Cardiac septum (tissue), 1 donor: Measurements from ENCODE around the gene EARS2. TPM values are rescaled to one million over a fixed set of nuclear protein-coding genes. Genes with fewer than 3 reads are reported as not detected.
"Not testable (repeated sequence)": the region's sequence is repeated elsewhere in the genome, so short reads cannot be mapped to it uniquely, and the experiment has no call there.

Experiments used
- DNase-seq: peaks from one replicate; pipeline ENCODE4 v3.0.0-alpha.2; 2020; ENCODE audit warnings: low spot score
- intact Hi-C: fragments of 100-400 bp; cut with DNase I; formaldehyde crosslinking; loops from one replicate; pipeline ENCODE4 v1.14.0; 2022
- total RNA-seq: library from RNA; stranded (reverse); fragmentation: NEBNext Ultra II Directional; extraction: Animal tissue kit (Norgen Biotek cat#: 25700); gene quantifications from one replicate; pipeline ENCODE4 v1.2.1, GENCODE V29; 2021
- donor health status: DM: no; HTN: no; CAD: no.

Gene EARS2
- total RNA-seq, 1 donor from 2014 or later = 16.4 TPM

DNA sequence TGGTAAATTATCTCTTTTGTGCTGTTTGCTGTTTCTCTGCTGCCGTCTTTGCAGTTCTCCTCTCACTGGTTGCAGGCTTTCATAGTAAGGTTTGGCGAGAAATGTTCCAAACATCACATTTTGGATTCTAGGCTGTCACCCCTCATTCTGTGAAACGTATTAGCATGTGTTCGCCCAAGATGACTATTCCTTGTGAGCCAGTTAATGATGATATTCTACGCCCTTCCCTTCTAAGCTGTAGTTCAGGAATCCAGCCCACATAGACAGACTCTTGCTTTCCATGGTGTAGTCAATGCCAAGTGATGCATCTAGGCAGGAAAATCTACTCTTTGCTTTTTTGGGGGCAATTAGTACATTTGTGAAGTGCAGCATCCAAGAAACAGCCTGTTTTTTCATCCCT lies 14.7 kb upstream of the EARS2 start:
- DNase-seq = no peak
- intact Hi-C loops = no loop called here

DNA sequence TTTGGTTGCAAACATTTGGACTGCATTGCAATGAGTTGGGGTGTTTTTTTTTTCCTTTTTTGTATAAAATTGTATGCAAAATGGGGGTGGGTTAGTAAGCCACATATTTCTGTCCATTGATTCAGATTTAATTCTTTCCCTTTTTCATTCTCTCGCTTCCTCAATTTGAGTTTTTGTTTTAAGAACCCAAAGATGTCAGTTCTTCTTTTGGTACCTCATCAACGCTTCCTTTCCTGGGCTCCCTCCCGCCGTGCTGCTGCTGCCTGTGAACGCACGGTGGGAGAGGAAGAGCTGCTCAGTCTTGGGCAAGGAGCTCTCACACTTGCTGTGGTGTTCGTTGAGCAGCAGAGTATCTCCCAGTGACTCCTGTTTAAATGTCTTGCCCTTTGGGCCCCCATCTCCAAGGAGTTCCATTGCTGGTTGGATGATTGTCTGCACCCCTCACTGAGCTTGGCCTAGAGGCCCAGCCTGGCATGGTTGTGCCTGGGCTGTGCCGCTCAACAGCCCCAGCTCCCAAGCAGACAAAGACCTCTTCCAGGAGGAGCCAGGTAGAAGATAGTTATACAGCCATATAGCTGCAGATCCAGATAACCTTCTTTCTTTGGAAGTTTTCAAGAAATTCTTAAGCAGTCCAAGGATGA lies 14.0 kb upstream of the EARS2 start:
- DNase-seq = no peak
- intact Hi-C loops = no loop called here

DNA sequence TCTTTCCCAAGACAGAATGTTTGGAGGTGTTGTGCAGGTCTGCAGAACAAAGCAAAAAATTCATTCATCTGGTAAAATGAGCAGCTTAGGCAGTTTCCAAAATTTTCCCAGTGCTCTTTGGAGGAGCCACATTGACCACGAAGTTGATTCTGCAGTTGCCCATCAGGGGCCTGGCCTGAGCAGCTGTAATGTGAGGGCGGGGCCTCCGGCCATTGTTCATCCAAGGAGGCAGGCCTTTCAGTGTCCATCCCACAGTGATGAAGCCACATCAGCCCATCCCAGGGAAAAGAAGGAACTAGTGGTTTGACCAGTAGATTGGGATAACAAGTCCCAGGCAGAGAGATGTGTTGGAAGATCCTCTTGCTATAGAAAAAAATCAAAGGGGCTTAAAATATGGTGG lies 10.5 kb upstream of the EARS2 start:
- no peak for DNase-seq
- intact Hi-C loops = no loop called here

DNA sequence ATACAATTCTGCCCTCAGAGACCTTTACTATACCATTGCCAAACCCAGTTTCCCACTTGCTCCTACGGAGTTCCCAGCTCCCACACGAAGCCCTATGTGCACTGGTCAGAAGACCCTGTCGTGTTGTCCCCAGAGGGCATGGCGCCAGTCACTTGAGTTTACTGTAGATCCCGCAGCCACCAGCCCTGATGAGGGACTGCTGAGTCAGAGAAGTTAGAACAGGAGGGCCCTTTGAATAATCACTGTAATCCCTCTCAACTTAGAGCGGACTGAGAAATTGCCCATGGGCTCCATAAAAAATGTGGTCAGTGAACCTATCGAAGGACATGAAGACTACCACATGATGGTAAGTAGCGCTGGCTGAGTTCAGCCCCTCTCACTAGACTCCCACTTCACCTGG lies 9.6 kb upstream of the EARS2 start:
- intact Hi-C loops = no loop called here
- no peak for DNase-seq

DNA sequence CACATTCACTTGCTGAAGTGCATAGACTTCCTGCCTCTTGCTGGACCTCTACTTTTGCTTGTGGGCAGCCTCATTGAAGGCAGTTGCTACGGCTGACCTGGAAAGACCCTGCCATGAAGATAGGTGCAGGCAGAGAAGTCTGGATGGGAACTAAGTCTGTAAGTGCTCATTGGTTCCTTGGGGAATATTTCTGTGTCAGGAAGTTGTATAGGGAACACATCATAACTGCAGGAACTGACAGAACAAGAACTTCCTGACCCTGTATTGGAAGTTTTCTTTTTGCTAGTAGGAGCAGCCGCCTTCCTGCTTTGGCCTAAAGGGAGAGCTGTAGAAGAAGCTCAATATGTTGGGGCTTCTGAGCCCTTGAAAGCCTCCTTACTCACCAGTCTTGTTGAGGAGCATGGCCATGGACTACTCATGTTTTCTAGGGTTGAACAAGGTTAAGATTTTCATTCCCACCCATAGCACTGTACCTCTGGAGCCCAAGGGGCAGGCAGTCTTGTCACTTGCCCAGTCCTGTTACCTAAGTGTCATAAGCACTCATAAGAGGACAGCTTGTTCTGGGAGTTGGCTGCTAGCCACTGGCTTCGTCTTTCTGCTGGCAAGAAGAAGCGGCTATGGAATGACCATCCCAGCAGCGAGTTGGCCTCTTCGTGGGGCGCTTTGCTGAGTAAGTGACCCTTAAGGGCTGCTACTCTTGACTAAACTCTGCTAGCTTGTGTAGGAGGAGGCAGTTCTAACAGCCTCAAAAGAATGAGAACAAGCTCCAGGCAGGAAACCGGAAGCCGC lies 7.6 kb upstream of the EARS2 start:
- intact Hi-C loops = no loop called here
- DNase-seq = no peak

DNA sequence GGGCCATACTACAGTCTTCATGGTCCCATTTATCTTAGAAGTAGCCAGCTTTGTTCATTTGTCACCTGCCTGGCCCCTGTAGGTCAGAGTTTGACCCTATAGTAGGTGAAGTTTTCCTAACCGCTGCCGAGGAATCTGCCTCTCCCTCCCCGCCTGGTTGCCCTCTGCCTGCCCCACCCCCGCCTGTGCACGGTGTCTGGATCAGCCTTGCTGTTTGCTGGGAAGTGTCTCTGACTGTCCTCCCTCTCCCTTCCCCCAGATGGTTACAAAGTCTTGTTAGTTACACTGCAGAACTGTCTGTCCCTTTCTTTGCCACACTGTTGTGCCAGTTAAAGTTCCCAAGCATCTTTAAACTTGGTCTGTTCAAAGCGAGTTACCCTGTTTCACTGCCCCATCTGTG lies 6.0 kb upstream of the EARS2 start:
- DNase-seq = no peak
- intact Hi-C loops = no loop called here

DNA sequence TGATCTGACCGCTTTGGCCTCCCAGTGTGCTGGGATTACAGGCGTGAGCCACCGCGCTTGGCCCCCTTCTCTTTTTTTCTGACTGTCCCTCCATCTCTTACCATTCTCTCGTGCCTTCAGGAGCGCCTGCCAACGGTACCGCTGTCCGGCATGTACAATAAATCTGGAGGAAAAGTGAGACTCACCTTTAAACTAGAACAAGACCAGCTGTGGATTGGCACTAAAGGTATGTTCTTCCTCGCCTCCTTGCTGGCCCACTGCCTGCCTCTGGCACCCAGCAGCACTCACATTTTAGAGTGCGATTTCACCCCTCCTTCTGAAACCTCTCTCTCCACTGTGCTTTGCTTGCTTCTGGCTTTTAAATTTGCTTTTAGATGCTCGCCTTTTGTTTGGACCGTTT lies 5.4 kb upstream of the EARS2 start:
- intact Hi-C loops = no loop called here
- no peak for DNase-seq

DNA sequence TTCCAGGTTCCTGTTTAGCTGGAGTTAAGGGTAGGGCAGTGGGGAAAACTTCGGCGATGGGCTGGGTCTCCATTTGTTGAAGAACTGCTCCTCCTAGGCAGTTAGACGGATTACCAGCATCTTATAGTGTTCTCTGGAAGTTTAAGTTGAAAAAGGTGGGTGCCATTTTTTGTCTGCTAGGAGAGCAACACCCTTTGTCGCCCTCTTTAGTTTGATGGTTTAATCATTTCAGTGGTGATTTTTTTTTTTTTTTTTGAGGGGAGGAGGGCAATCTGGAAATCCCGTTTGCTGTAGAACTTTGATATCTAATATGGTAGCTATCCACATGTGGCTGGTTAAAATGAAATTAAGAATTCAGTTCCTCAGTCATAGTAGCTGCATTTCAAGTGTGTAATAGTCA lies 4.4 kb upstream of the EARS2 start:
- DNase-seq = no peak
- intact Hi-C loops = no loop called here

DNA sequence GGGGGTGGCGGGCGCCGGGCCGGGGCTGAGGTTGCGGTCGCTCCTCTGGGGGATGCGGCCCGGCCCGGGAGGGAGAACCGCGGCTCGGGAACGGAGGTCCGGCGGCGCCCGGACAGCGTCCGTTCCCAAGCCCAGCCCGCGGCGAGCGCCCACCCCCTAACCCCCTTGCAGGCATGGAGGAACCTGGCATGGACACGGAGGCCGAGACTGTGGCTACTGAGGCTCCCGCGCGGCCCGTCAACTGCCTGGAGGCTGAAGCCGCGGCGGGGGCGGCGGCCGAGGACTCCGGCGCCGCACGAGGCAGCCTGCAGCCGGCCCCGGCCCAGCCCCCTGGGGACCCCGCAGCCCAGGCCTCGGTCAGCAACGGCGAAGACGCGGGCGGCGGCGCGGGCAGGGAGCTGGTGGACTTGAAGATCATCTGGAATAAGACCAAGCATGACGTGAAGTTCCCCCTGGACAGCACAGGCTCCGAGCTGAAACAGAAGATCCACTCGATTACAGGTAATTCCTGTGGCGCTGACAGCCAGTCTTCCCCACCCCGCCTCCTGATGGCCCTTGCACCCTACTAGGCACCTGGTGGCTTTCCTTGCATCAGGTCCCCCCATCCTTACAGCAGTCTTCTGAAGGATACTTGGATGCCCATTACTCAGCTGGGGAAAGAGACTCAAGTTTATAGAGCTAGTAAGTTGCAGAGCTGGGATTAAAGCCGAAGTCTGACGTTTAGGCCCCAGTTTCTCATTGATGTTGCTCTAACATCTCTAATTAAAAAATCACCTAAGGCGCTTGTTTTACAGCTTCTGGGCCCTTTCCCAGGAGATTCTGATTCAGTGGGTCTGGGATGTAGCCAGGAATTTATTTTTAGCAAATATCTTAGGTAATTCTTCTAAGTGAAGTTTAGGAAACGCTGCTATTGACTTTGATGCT lies 891 bp upstream of the EARS2 start:
- intact Hi-C loops = loop anchor here (1.0 to 5.0 kb wide), 3 partner anchors 38 to 84 kb away; partner anchors contain the start of genes DCTN5, NDUFAB1 and PALB2
- no peak for DNase-seq

DNA sequence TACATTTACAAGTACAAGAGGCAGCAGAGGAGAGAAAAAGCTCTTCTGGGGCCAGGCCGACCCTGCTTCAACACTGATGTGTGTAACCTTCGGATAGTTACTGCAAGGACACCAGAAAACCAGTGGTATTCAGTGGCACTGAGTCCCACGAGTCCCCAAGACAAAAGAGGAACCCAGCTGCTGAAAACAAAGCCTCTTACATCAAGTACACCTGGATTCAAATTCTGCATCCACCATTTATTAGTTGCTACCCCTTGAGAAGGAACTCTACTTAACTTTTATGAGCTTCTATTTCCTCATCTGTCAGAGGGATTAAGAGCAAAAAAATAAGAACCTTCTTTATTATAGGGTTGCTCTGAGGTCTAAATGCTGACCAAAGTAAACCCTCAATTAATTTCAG lies 2.6 kb downstream of the EARS2 start:
- intact Hi-C loops = no loop called here
- no peak for DNase-seq

DNA sequence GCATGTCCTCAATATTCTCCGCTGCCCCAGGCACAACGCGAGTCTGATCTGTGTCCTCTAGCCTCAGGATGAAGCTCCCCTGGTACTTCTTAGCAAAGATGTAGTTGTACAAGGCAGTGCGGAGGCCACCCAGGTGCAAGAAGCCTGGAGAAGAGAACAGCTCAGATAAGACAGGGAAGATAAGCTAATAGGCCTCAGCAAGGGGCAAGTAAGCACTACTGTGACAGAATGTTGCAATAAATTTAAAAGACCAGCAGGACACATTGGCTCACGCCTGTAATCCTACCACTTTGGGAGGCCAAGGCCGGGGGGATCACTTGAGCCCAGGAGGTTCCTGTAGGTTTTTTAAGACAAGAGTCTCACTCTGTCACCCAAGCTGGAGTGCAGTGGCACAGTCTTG lies 5.0 kb downstream of the EARS2 start:
- intact Hi-C loops = no loop called here
- no peak for DNase-seq

DNA sequence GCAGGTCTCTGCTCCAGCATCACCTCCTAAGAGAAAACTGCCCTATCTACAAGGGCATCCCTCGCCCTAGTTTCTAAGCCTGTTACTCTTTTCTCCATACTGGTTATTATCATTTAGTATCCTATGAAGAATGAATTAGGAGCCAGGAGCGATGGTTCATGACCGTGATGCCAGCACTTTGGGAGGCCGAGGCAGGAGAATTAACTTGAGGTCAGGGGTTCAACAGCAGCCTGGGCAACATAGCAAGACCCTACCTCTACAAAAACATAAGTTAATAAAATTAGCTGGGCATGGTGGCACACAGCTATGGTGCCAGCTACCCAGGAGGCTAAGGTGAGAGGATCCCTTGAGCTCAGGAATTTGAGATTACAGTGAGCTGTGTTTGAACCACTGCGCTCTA lies 7.2 kb downstream of the EARS2 start:
- intact Hi-C loops = no loop called here
- DNase-seq = no peak

DNA sequence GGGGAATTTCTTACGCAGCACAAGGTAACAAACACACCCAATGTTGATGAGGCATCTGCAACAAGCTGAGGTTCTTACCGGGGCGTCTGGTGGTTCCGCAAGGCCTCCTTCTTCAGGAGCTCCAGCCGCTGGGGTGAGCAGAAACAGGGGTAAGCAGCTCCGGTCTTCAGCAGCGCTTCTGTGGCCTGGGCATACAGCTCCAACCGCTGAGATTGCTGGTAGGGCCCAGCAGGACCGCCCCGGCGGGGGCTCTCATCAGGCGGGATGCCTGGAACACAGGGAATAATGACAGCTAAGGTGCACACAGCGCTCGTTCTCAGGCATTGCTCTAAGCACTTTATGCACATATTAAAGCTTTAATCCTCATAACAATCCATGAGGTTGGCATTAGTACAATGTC lies 12.7 kb downstream of the EARS2 start:
- intact Hi-C loops = no loop called here
- no peak for DNase-seq

DNA sequence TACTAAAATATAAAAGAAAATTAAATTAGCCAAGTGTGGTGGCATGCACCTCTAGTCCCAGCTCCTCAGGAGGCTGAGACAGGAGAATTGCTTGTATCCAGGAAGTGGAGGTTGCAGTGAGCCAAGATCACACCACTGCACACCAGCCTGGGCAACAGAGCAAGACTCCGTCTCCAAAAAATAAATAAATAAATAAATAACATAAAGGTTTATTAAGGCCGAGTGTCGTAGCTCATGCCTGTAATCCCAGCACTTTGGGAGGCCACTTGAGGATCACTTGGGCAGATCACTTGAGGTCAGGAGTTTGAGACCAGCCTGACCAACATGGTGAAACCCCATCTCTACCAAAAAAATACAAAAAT lies 16.4 kb downstream of the EARS2 start:
- intact Hi-C loops = not testable (repeated sequence)

DNA sequence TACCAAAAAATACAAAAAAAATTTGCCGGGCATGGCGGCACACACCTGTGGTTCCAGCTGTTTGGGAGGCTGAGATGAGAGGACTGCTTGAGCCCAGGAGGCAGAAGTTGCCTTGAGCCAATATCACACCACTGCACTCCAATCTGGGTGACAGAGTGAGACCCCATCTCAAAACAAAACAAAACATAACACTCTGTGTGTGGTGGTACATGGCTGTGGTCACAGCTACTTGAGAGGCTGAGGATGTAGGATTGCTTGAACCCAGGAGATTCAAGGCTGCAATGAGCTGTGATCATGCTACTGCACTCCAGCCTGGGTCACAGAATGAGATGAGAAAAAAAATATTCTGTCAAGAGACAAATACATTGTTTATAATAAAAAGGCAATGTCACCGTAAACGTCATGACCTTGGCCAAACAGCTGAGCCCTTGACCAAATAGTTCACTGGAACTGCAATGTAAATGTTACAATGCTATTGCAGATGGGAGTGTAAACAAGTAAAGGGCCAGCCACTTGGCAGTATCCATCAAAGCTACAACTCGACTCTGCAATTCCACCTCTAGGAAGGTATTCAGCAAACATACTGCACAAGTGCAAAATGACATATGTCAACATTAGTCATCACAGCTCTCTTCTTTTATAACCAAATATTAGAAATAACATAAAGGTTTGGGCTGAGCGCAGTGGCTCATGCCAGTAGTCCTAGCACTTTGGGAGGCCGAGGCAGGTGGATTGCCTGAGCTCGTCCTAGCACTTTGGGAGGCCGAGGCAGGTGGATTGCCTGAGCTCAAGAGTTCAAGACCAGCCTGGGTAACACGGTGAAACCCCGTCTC lies 16.9 kb downstream of the EARS2 start:
- intact Hi-C loops = no loop called here
- DNase-seq = no peak

More for the DNA sequence above, 16.4 kb downstream of the EARS2 start:
- DNase-seq = not testable (repeated sequence)

DNA sequence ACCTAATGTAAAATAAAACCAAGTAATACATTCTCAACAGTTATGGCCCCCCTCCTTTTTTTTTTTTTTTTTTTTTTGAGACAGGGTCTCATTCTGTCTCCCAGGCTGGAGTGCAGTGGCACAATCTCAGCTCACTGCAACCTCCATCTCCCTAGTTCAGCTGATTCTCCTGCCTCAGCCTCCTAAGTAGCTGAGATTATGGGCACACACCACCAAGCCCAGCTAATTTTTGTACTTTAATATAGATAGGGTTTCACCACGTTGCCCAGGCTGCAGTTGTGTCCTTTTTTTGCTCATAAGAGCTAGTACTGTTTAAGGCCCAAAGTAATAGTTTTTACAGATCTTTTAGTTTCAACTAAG lies 18.3 kb downstream of the EARS2 start:
- intact Hi-C loops = no loop called here
- no peak for DNase-seq

DNA sequence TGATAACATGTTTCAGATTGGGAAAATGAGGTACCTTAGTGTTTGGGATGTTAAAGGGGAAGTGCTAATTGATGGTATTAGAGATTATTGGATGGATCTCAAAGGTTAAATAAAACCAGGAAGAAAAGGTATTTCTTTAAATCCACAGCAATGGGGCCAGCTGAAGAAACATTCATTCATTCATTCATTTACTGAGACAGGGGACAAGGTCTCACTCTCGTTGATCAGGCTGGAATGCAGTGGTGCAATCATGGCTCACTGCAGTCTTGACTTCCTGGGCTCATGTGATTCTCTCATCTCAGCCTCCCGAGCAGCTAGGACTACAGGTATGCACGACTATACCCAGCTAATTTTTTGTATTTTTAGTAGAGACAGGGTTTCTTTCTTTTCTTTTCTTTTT lies 19.8 kb downstream of the EARS2 start:
- intact Hi-C loops = no loop called here
- no peak for DNase-seq

DNA sequence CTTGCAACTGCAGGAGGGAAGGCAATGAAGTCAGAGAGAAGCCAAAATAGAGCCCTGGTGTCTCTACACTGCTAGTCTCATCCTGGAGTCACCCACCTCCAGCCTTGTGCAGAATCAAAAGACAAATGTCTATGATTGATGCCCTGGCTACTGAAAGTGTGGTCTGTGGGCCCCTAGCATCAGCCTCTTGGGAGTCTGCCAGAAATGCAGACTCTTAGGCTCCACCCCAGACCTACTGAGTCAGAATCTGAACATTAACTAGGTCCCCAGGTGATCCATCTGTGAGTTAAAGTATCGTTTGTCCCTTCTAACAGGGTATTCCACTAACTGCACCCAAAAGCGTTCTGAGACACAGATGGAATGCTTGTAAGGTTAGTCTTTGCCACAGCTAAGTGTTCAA lies 21.2 kb downstream of the EARS2 start:
- DNase-seq = no peak
- intact Hi-C loops = no loop called here
